OCI-LY7 (cell line): ENCODE measurements around the gene STAT6.

Experiments
- CTCF ChIP-seq: fragments of 200-600 bp; sonication (generic); conservative IDR thresholded peaks from 2 replicates; pipeline ENCODE4 v1.5.1; 2014; ENCODE audit warnings: mild to moderate bottlenecking, antibody characterized with exemption, low read length, moderate library complexity, mixed read lengths
- EZH2phosphoT487 ChIP-seq: fragments of 200-600 bp; sonication (generic); IDR thresholded peaks from 2 replicates; pipeline ENCODE4 v1.6.1; 2018; ENCODE audit warnings: low read depth, borderline replicate concordance, mild to moderate bottlenecking, mixed run types, antibody characterized with exemption, low read length, moderate library complexity, mixed read lengths

- TF ChIP-seq CTCF, result no peak
- TF ChIP-seq EZH2phosphoT487, result no peak
Observed at GRCh38 chr12:57099047-57099714, 12.0 kb downstream of the STAT6 start.
